Activated T-helper 9 cell treated with anti-CD3 and anti-CD28 coated beads, Interleukin-2, amount 50 U/mL, for 16 hours (primary cell): ENCODE results near the gene PDHX.
"Not testable (repeated sequence)": the region's sequence is repeated elsewhere in the genome, so short reads cannot be mapped to it uniquely, and the experiment has no call there.

Experiments
- DNase-seq: peaks from one replicate; pipeline ENCODE4 v3.0.0-alpha.2; 2020; ENCODE audit warnings: low read depth

Gene PDHX

GRCh38 chr11:34911676-34912075, 4.7 kb upstream of the PDHX start:
- DNase-seq: no peak

- DNase-seq: not testable (repeated sequence)
Measured at GRCh38 chr11:34913556-34913955, 2.9 kb upstream of the PDHX start.

- no peak for DNase-seq
Measured at GRCh38 chr11:34915136-34916014, 1.0 kb upstream of the PDHX start.

GRCh38 chr11:34916843-34917770, 689 bp downstream of the PDHX start:
- no peak for DNase-seq

- DNase-seq: no peak
Measured at GRCh38 chr11:34921156-34921555, 4.7 kb downstream of the PDHX start.

- no peak for DNase-seq
Measured at GRCh38 chr11:34924714-34925113, 8.3 kb downstream of the PDHX start.

GRCh38 chr11:34926101-34926830, 9.8 kb downstream of the PDHX start:
- DNase-seq: no peak

- DNase-seq: no peak
Measured at GRCh38 chr11:34926831-34927132, 10.4 kb downstream of the PDHX start.

GRCh38 chr11:34928268-34928959, 12.0 kb downstream of the PDHX start:
- no peak for DNase-seq

- no peak for DNase-seq
Measured at GRCh38 chr11:34928960-34929680, 12.7 kb downstream of the PDHX start.

- no peak for DNase-seq
Measured at GRCh38 chr11:34929794-34930763, 13.7 kb downstream of the PDHX start.

- DNase-seq: no peak
Measured at GRCh38 chr11:34936945-34937629, 20.7 kb downstream of the PDHX start.

GRCh38 chr11:34938611-34939010, 22.2 kb downstream of the PDHX start:
- no peak for DNase-seq

- no peak for DNase-seq
Measured at GRCh38 chr11:34940026-34940677, 23.7 kb downstream of the PDHX start.

- DNase-seq: no peak
Measured at GRCh38 chr11:34941688-34942087, 25.3 kb downstream of the PDHX start.

- no peak for DNase-seq
Measured at GRCh38 chr11:34944692-34945091, 28.3 kb downstream of the PDHX start.

GRCh38 chr11:34948696-34949095, 32.3 kb downstream of the PDHX start:
- no peak for DNase-seq

GRCh38 chr11:34953955-34954354, 37.5 kb downstream of the PDHX start:
- no peak for DNase-seq

GRCh38 chr11:34957206-34957605, 40.8 kb downstream of the PDHX start:
- DNase-seq: no peak
